H9 (cell line): ENCODE results near the gene HAUS2. TPM values are rescaled to one million over a fixed set of nuclear protein-coding genes. Genes with fewer than 3 reads are reported as not detected.

Source experiments
- DNase-seq: peaks from one replicate; pipeline ENCODE4 v3.0.0-alpha.2; 2017
- H2AFZ ChIP-seq: one replicate; pipeline ENCODE4 v1.6.1; 2013; ENCODE audit warnings: mild to moderate bottlenecking, low read length, control low read depth, moderate library complexity
- H2AK5ac ChIP-seq: 2 replicates; pipeline ENCODE4 v1.6.1; 2013; ENCODE audit warnings: low read length, control low read depth, mixed read lengths; ENCODE audit not compliant: insufficient read length
- H2BK120ac ChIP-seq: one replicate; pipeline ENCODE4 v1.6.1; 2013; ENCODE audit warnings: low read depth, mild to moderate bottlenecking, low read length, control low read depth, inconsistent platforms; ENCODE audit not compliant: poor library complexity, severe bottlenecking
- H2BK12ac ChIP-seq: 2 replicates; pipeline ENCODE4 v1.6.1; 2013; ENCODE audit warnings: low read length, control low read depth, mixed read lengths, low read depth; ENCODE audit not compliant: insufficient read length
- H2BK15ac ChIP-seq: 2 replicates; pipeline ENCODE4 v1.6.1; 2013; ENCODE audit warnings: low read depth, low read length, control low read depth
- H2BK20ac ChIP-seq: one replicate; pipeline ENCODE4 v1.6.1; 2013; ENCODE audit warnings: low read depth, mild to moderate bottlenecking, low read length, control low read depth, inconsistent platforms; ENCODE audit not compliant: poor library complexity, severe bottlenecking
- H2BK5ac ChIP-seq: 2 replicates; pipeline ENCODE4 v1.6.1; 2013; ENCODE audit warnings: low read length, control low read depth, mixed read lengths; ENCODE audit not compliant: insufficient read length
- H3K14ac ChIP-seq: 2 replicates; pipeline ENCODE4 v1.6.1; 2013; ENCODE audit warnings: low read length, control low read depth; ENCODE audit not compliant: insufficient read depth
- H3K18ac ChIP-seq: 2 replicates; pipeline ENCODE4 v1.6.1; 2013; ENCODE audit warnings: low read depth, mild to moderate bottlenecking, mixed read lengths, low read length, control low read depth; ENCODE audit not compliant: insufficient read length
- H3K23ac ChIP-seq: 2 replicates; pipeline ENCODE4 v1.6.1; 2013; ENCODE audit warnings: low read length, control low read depth, mixed read lengths, low read depth; ENCODE audit not compliant: insufficient read length
- H3K23me2 ChIP-seq: 2 replicates; pipeline ENCODE4 v1.6.1; 2013; ENCODE audit warnings: low read depth, mild to moderate bottlenecking, mixed read lengths, low read length, control low read depth; ENCODE audit not compliant: insufficient read length, poor library complexity, severe bottlenecking
- H3K27ac ChIP-seq: 2 replicates; pipeline ENCODE4 v1.5.1; 2013; ENCODE audit warnings: low read length, control low read depth, mixed read lengths, low read depth; ENCODE audit not compliant: insufficient read length
- H3K27me3 ChIP-seq: 2 replicates; pipeline ENCODE4 v1.6.1; 2013; ENCODE audit warnings: low read length, control low read depth, inconsistent platforms; ENCODE audit not compliant: insufficient read depth
- H3K4ac ChIP-seq: 2 replicates; pipeline ENCODE4 v1.6.1; 2013; ENCODE audit warnings: low read depth, mild to moderate bottlenecking, control low read depth, inconsistent platforms, low read length, moderate library complexity
- H3K4me1 ChIP-seq: 2 replicates; pipeline ENCODE4 v1.6.1; 2013; ENCODE audit warnings: low read length, control low read depth, inconsistent platforms; ENCODE audit not compliant: insufficient read depth
- H3K4me2 ChIP-seq: 2 replicates; pipeline ENCODE4 v1.6.1; 2013; ENCODE audit warnings: low read length, control low read depth, mixed read lengths; ENCODE audit not compliant: insufficient read length, insufficient read depth
- H3K56ac ChIP-seq: 2 replicates; pipeline ENCODE4 v1.6.1; 2013; ENCODE audit warnings: low read depth, mild to moderate bottlenecking, mixed read lengths, low read length, control low read depth; ENCODE audit not compliant: insufficient read length
- H3K79me1 ChIP-seq: 2 replicates; pipeline ENCODE4 v1.6.1; 2013; ENCODE audit warnings: low read depth, mild to moderate bottlenecking, moderate library complexity, low read length, control low read depth, inconsistent platforms; ENCODE audit not compliant: insufficient read depth, poor library complexity, severe bottlenecking
- H3K79me2 ChIP-seq: 2 replicates; pipeline ENCODE4 v1.6.1; 2013; ENCODE audit warnings: low read length, control low read depth, inconsistent platforms; ENCODE audit not compliant: insufficient read depth
- H3K9ac ChIP-seq: 2 replicates; pipeline ENCODE4 v1.6.1; 2013; ENCODE audit warnings: low read length, control low read depth, mixed read lengths; ENCODE audit not compliant: insufficient read length; ENCODE audit errors: extremely low read depth
- H3K9me3 ChIP-seq: one replicate; pipeline ENCODE4 v1.6.1; 2013; ENCODE audit warnings: low read depth, low read length, inconsistent platforms; ENCODE audit not compliant: control insufficient read depth
- H3T11ph ChIP-seq: one replicate; pipeline ENCODE4 v1.6.1; 2013; ENCODE audit warnings: mild to moderate bottlenecking, low read length, control low read depth, inconsistent platforms
- H4K20me1 ChIP-seq: one replicate; pipeline ENCODE4 v1.6.1; 2013; ENCODE audit not compliant: control insufficient read depth, insufficient read length, insufficient read depth
- H4K5ac ChIP-seq: 2 replicates; pipeline ENCODE4 v1.6.1; 2013; ENCODE audit warnings: low read depth, mild to moderate bottlenecking, mixed read lengths, low read length, control low read depth; ENCODE audit not compliant: insufficient read length
- H4K8ac ChIP-seq: replicated peaks from 2 replicates; pipeline ENCODE4 v1.6.1; 2013; ENCODE audit warnings: low read length, control low read depth, mixed read lengths, low read depth; ENCODE audit not compliant: insufficient read length
- H4K91ac ChIP-seq: 2 replicates; pipeline ENCODE4 v1.6.1; 2013; ENCODE audit warnings: low read depth, mild to moderate bottlenecking, moderate library complexity, mixed read lengths, low read length, control low read depth; ENCODE audit not compliant: insufficient read length
- H3K27ac Mint-ChIP-seq, 3 experiments: 2 replicates in 2 of 3; 3 replicates in 1 of 3; pipeline ENCODE4 v1.8.0; 2020 to 2021; ENCODE audit warnings: mixed read lengths in 3 of 3, mild to moderate bottlenecking in 1 of 3, moderate library complexity in 1 of 3
- H3K27me3 Mint-ChIP-seq: 2 replicates; pipeline ENCODE4 v1.8.0; 2021; ENCODE audit warnings: low read depth, mild to moderate bottlenecking, moderate library complexity, mixed read lengths
- H3K36me3 Mint-ChIP-seq, 3 experiments: 2 replicates in 2 of 3; 3 replicates in 1 of 3; pipeline ENCODE4 v1.8.0; 2020 to 2021; ENCODE audit warnings: low read depth in 3 of 3, mixed read lengths in 3 of 3; ENCODE audit not compliant: insufficient read depth in 1 of 3
- H3K4me1 Mint-ChIP-seq, 2 experiments: 2 replicates each; pipeline ENCODE4 v1.8.0; 2020; ENCODE audit warnings: mixed read lengths in 2 of 2
- H3K4me3 Mint-ChIP-seq, 2 experiments: 2 replicates in 1 of 2; 3 replicates in 1 of 2; pipeline ENCODE4 v1.8.0; 2020 to 2021; ENCODE audit warnings: mild to moderate bottlenecking in 2 of 2, mixed read lengths in 2 of 2, moderate library complexity in 1 of 2
- H3K9me3 Mint-ChIP-seq, 2 experiments: 2 replicates in 1 of 2; 3 replicates in 1 of 2; pipeline ENCODE4 v1.8.0; 2020; ENCODE audit warnings: mild to moderate bottlenecking in 2 of 2, mixed read lengths in 2 of 2, moderate library complexity in 1 of 2
- WGBS: extraction: QIAGEN DNeasy Blood & Tissue Kit; methylation state at CpG from one replicate; pipeline ENCODE4 v1.1.7; 2013; ENCODE audit warnings: missing lambda C conversion rate, low lambda C conversion rate, mixed read lengths; ENCODE audit not compliant: insufficient read length; ENCODE audit errors: extremely low coverage; 5-methylcytosine and 5-hydroxymethylcytosine counted together
- total RNA-seq: library from RNA; stranded (reverse); gene quantifications from 2 replicates; pipeline ENCODE4 v1.2.1, GENCODE V29; 2021
- TF ChIP-seq, protein P1 (sequence below): fragments of 200-600 bp; sonication (generic); conservative IDR thresholded peaks from 3 replicates; pipeline ENCODE4 v1.8.0; 2021; ENCODE audit warnings: antibody characterized with exemption, mild to moderate bottlenecking

The HAUS2 gene
- total RNA-seq, 1 experiment from 2014 or later, result 42.5 TPM

DNA sequence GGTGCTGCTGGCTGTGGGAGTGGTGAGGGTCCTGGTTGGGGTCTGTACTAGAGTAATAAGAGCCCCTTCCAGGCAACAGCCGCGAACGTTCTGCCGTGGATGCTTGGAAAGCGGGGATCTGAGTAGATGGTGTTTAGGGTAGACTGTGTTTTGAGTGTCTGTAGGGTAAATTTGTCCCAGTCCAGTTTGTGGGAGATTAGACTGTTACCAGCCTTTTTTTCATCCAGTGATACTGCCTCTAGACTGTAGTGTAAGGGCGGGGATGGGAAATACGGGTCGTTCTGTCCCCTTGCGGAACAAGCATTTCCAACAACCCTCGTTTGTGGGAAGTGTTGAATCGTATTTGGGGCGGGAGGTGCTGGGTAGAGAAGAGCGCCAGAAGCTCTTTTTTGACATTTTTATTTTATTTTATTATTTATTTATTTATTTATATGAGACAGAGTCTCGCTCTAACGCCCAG, 424 bp downstream of the HAUS2 start:
- no peak for DNase-seq
- no peaks in the 10 kb centered on the region for H3K27me3 ChIP-seq
- H4K8ac ChIP-seq, result no peak overlapping the region
- no peak overlapping the region for H3K23ac ChIP-seq
- H3K9ac ChIP-seq, result peak overlapping the region; percentile 89
- WGBS, result no CpG with 5 or more reads among the region's 15 CpGs
- H4K91ac ChIP-seq, result no peak overlapping the region
- H3K4me1 ChIP-seq, result no peaks in the 10 kb centered on the region
- Mint-ChIP-seq H3K4me3 (peak overlapping the region; percentile 90 to 97), H3K4me1 (peaks cover 15 to 16% of the 10 kb centered on the region in 2 experiments), H3K9me3 (no peaks in the 10 kb centered on the region), H3K36me3 (peaks cover 0 to 11% (median 4%) of the 10 kb centered on the region in 3 experiments; a peak in 5 of 7 replicates), H3K27ac (peak overlapping the region; percentile 90 to 99 (median 98)), H3K27me3 (no peaks in the 10 kb centered on the region; the same call in 1 of the 2 replicates)
- TF ChIP-seq, protein P1, sequence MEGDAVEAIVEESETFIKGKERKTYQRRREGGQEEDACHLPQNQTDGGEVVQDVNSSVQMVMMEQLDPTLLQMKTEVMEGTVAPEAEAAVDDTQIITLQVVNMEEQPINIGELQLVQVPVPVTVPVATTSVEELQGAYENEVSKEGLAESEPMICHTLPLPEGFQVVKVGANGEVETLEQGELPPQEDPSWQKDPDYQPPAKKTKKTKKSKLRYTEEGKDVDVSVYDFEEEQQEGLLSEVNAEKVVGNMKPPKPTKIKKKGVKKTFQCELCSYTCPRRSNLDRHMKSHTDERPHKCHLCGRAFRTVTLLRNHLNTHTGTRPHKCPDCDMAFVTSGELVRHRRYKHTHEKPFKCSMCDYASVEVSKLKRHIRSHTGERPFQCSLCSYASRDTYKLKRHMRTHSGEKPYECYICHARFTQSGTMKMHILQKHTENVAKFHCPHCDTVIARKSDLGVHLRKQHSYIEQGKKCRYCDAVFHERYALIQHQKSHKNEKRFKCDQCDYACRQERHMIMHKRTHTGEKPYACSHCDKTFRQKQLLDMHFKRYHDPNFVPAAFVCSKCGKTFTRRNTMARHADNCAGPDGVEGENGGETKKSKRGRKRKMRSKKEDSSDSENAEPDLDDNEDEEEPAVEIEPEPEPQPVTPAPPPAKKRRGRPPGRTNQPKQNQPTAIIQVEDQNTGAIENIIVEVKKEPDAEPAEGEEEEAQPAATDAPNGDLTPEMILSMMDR, result no peak
- peak overlapping the region; percentile 24 for H2BK5ac ChIP-seq
- no peak overlapping the region for H2BK20ac ChIP-seq
- no peak overlapping the region for H3K56ac ChIP-seq
- no peaks in the 10 kb centered on the region for H4K20me1 ChIP-seq
- no peak overlapping the region for H3K4ac ChIP-seq
- peaks cover 5% of the 10 kb centered on the region for H3K23me2 ChIP-seq
- no peak overlapping the region for H3T11ph ChIP-seq
- H4K5ac ChIP-seq, result peak overlapping the region; percentile 65
- no peak overlapping the region for H2BK15ac ChIP-seq
- H3K79me2 ChIP-seq, result peaks cover 5% of the 10 kb centered on the region; the same call in 1 of the 2 replicates
- H3K9me3 ChIP-seq, result no peaks in the 10 kb centered on the region
- H2AK5ac ChIP-seq, result no peak overlapping the region
- no peak overlapping the region for H2BK120ac ChIP-seq
- H3K14ac ChIP-seq, result peak overlapping the region; percentile 98; the same call in 1 of the 2 replicates
- H2AFZ ChIP-seq, result peak overlapping the region; percentile 11
- peak overlapping the region; percentile 82 for H3K18ac ChIP-seq
- H3K79me1 ChIP-seq, result no peaks in the 10 kb centered on the region
- no peak overlapping the region for H3K27ac ChIP-seq
- no peak overlapping the region for H2BK12ac ChIP-seq
- peak overlapping the region; percentile 95 for H3K4me2 ChIP-seq
